Prostate gland (tissue), 2 donors: ENCODE results near the gene NOM1.

Source experiments
- POLR2A ChIP-seq: fragments of 450-650 bp; IDR thresholded peaks from one replicate; pipeline ENCODE4 v1.6.1; 2016; ENCODE audit warnings: antibody characterized with exemption, mild to moderate bottlenecking
- POLR2AphosphoS5 ChIP-seq: sonication (generic); formaldehyde crosslinking; IDR thresholded peaks from one replicate; pipeline ENCODE4 v1.6.1; 2017; ENCODE audit warnings: antibody characterized with exemption
- TF ChIP-seq, protein P1 (sequence below), 4 experiments: fragments of 200-600 bp in 2 of 4; fragments of 450-650 bp in 2 of 4; sonication (generic) in 2 of 4; IDR thresholded peaks; 1 replicate in 3 of 4; 2 replicates in 1 of 4; pipeline ENCODE4 v1.5.1; 2016 to 2019; ENCODE audit warnings: antibody characterized with exemption in 4 of 4, mild to moderate bottlenecking in 2 of 4, moderate library complexity in 2 of 4

DNA sequence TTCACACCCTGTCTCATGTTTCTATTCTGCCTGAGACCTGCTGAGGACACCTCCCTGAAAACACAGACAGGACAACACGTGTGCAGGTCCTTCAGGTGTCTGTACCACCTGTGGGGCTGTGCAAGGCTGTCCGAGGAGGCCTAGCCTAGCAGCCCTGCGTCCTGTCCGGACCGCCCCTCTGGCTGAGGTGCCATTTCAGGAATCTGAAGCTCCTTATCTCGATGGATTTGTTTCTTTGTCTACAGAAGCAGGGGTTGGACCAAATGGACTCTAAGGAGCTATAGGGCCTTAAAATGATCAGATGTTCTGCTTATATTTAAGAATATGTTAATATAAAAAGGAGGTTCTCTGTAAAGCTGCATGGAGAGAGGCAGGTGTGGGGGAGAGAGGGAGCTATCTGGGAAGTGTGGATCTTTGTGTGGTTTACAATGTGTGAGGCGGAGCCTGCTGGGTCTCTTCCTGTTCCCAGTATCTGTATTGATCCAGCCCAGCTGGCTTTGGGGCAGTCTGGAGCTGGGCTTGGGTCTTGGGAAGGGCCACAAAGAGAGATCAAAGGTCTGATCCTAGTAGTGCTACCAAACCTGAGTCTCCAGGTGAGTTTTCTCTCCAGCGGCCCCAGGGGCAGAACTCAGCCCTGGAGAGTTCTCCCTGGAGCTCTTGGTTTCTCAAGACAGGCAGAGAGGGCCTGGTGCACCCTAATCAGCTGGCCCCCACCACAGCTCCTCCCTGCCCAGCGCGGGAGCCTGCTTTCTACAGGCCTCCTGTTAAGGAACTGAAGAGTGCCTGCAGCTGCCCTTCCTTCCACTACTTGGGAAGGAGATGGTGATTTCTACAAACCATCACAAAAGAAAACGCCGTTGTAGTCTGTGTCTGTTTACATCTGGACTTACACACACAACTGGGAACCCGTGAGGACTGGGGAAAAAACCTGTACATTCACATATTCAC, 64.4 kb downstream of the NOM1 start:
- TF ChIP-seq POLR2A (no peak), POLR2AphosphoS5 (no peak)
- TF ChIP-seq, protein P1, sequence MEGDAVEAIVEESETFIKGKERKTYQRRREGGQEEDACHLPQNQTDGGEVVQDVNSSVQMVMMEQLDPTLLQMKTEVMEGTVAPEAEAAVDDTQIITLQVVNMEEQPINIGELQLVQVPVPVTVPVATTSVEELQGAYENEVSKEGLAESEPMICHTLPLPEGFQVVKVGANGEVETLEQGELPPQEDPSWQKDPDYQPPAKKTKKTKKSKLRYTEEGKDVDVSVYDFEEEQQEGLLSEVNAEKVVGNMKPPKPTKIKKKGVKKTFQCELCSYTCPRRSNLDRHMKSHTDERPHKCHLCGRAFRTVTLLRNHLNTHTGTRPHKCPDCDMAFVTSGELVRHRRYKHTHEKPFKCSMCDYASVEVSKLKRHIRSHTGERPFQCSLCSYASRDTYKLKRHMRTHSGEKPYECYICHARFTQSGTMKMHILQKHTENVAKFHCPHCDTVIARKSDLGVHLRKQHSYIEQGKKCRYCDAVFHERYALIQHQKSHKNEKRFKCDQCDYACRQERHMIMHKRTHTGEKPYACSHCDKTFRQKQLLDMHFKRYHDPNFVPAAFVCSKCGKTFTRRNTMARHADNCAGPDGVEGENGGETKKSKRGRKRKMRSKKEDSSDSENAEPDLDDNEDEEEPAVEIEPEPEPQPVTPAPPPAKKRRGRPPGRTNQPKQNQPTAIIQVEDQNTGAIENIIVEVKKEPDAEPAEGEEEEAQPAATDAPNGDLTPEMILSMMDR (IDR thresholded peaks at IDR 0.05): no peak
